GM12878 (cell line): ENCODE data around the gene CORO1A. TPM values are rescaled to one million over a fixed set of nuclear protein-coding genes. Genes with fewer than 3 reads are reported as not detected.
A peak's percentile ranks its signal among the peaks of the same experiment; 100 is the strongest.

Source experiments
- ATAC-seq: fragments of 200-7000 bp; cut with Tn5 transposase; 3 replicates; pipeline ENCODE4 v1.9.1; 2020; ENCODE audit warnings: mild to moderate bottlenecking, moderate library complexity
- BruUV-seq: library from RNA; stranded (reverse); fragments of 400-500 nt; replicated peaks from 2 replicates; lab custom pipeline; 2021; lab: Mats Ljungman, UMichigan
- CTCF ChIA-PET: fragments of 300-600 bp; sonication (Branson Sonifier 250); formaldehyde crosslinking; extraction: SDS; loops from one replicate; lab custom pipeline; 2021; ENCODE audit warnings: inconsistent platforms; lab: Yijun Ruan, JAX
- POLR2A ChIA-PET: fragments of 350-600 bp; formaldehyde crosslinking; extraction: SDS; loops from one replicate; lab custom pipeline; 2021; ENCODE audit warnings: inconsistent platforms; lab: Charles Lee
- RAD21 ChIA-PET: fragments of 300-600 bp; sonication (Branson Sonifier 250); formaldehyde crosslinking; loops from one replicate; lab custom pipeline; 2023; ENCODE audit warnings: antibody characterized with exemption; ENCODE audit not compliant: unreplicated experiment; lab: Charles Lee
- SMC1A ChIA-PET: fragments of 300-600 bp; sonication (Branson Sonifier 250); formaldehyde crosslinking; loops from one replicate; lab custom pipeline; 2023; ENCODE audit not compliant: unreplicated experiment, uncharacterized antibody; lab: Charles Lee
- DNase-seq: peaks from one replicate; pipeline ENCODE4 v3.0.0-alpha.2; 2011; ENCODE audit warnings: low read depth, low spot score
- FAIRE-seq: peaks from 3 replicates; lab custom pipeline; 2011; peaks lifted over from hg19 to GRCh38; lab: Jason Lieb, UNC
- H2AFZ ChIP-seq: 2 replicates; pipeline ENCODE4 v1.6.0; 2011; ENCODE audit warnings: low read depth, low read length, control low read depth; ENCODE audit not compliant: control insufficient read depth
- H3K27ac ChIP-seq: 2 replicates; pipeline ENCODE4 v1.5.1; 2011; ENCODE audit warnings: control low read depth; ENCODE audit not compliant: control insufficient read depth, insufficient read depth
- H3K27me3 ChIP-seq, 2 experiments: replicated peaks in 1 of 2; 2 replicates each; pipeline versions ENCODE4 v1.6.0 to v1.6.1; 2011; ENCODE audit warnings: low read length in 1 of 2; ENCODE audit not compliant: control insufficient read depth in 2 of 2, insufficient read depth in 2 of 2
- H3K36me3 ChIP-seq, 2 experiments: 2 replicates each; pipeline ENCODE4 v1.5.1; 2011; ENCODE audit warnings: low read length in 1 of 2; ENCODE audit not compliant: control insufficient read depth in 2 of 2, insufficient read depth in 2 of 2
- H3K4me1 ChIP-seq: 2 replicates; pipeline ENCODE4 v1.6.1; 2011; ENCODE audit warnings: mild to moderate bottlenecking, low read length, moderate library complexity, mixed read lengths; ENCODE audit not compliant: control insufficient read depth, insufficient read depth
- H3K4me2 ChIP-seq: 2 replicates; pipeline ENCODE4 v1.6.0; 2011; ENCODE audit warnings: control low read depth; ENCODE audit not compliant: control insufficient read depth, insufficient read depth
- H3K4me3 ChIP-seq: fragments of 200-600 bp; sonication (generic); 2 replicates; pipeline ENCODE4 v1.5.1; 2016
- H3K79me2 ChIP-seq: 2 replicates; pipeline ENCODE4 v1.6.0; 2011; ENCODE audit warnings: low read length; ENCODE audit not compliant: control insufficient read depth, insufficient read depth
- H3K9ac ChIP-seq: 2 replicates; pipeline ENCODE4 v1.8.0; 2011; ENCODE audit warnings: low read length, control low read depth, mixed read lengths; ENCODE audit not compliant: control insufficient read depth, insufficient read depth
- H3K9me3 ChIP-seq: replicated peaks from 3 replicates; pipeline ENCODE4 v1.5.1; 2011; ENCODE audit warnings: mild to moderate bottlenecking, low read length; ENCODE audit not compliant: control insufficient read depth, insufficient read depth
- H4K20me1 ChIP-seq: 2 replicates; pipeline ENCODE4 v1.6.0; 2011; ENCODE audit not compliant: control insufficient read depth, insufficient read depth
- CBFB ChIP-seq: IDR thresholded peaks from 2 replicates; pipeline ENCODE4 v1.6.1; 2016; ENCODE audit warnings: antibody characterized with exemption, low read depth
- EED ChIP-seq: sonication (generic); IDR thresholded peaks from 2 replicates; pipeline ENCODE4 v1.6.1; 2016; ENCODE audit warnings: antibody characterized with exemption, low read depth
- JUND ChIP-seq: IDR thresholded peaks from 2 replicates; pipeline ENCODE4 v1.6.1; 2012; ENCODE audit warnings: low read depth, mild to moderate bottlenecking, low read length, improper control_type of control experiment, moderate library complexity
- MEF2B ChIP-seq: fragments of 450-650 bp; IDR thresholded peaks from 2 replicates; pipeline ENCODE4 v1.6.1; 2018; ENCODE audit warnings: mild to moderate bottlenecking, moderate library complexity; ENCODE audit not compliant: partially characterized antibody, poor library complexity, severe bottlenecking
- MYC ChIP-seq: IDR thresholded peaks from 2 replicates; pipeline ENCODE4 v1.6.1; 2011; ENCODE audit warnings: mild to moderate bottlenecking, low read length, moderate library complexity, inconsistent platforms; ENCODE audit not compliant: insufficient read depth, insufficient replicate concordance, insufficient read length, severe bottlenecking
- NFIC ChIP-seq: IDR thresholded peaks from 2 replicates; pipeline ENCODE4 v1.6.1; 2012; ENCODE audit warnings: low read depth, mild to moderate bottlenecking, inconsistent platforms, low read length, moderate library complexity
- NFXL1 ChIP-seq: fragments of 450-650 bp; IDR thresholded peaks from 2 replicates; pipeline ENCODE4 v1.6.1; 2017; ENCODE audit warnings: antibody characterized with exemption, mild to moderate bottlenecking, borderline replicate concordance
- NFYA ChIP-seq: IDR thresholded peaks from 2 replicates; pipeline ENCODE4 v1.6.1; 2011; ENCODE audit warnings: low read depth, mild to moderate bottlenecking, low read length, improper control_type of control experiment, borderline replicate concordance
- NFYB ChIP-seq: IDR thresholded peaks from 2 replicates; pipeline ENCODE4 v1.6.1; 2011; ENCODE audit warnings: low read depth, mild to moderate bottlenecking, low read length, improper control_type of control experiment, moderate library complexity; ENCODE audit not compliant: insufficient read depth
- RAD21 ChIP-seq: IDR thresholded peaks from 2 replicates; pipeline ENCODE4 v1.6.1; 2011; ENCODE audit warnings: mild to moderate bottlenecking, low read depth, low read length, moderate library complexity; ENCODE audit not compliant: insufficient read depth
- SMC3 ChIP-seq: IDR thresholded peaks from 2 replicates; pipeline ENCODE4 v1.6.1; 2011; ENCODE audit warnings: low read length, improper control_type of control experiment, borderline replicate concordance
- YY1 ChIP-seq: IDR thresholded peaks from 2 replicates; pipeline ENCODE4 v1.6.1; 2011; ENCODE audit warnings: low read depth, mild to moderate bottlenecking, low read length
- ZZZ3 ChIP-seq: IDR thresholded peaks from 2 replicates; pipeline ENCODE4 v1.6.1; 2011; ENCODE audit warnings: low read depth; ENCODE audit not compliant: control insufficient read depth, insufficient read length
- WGBS: methylation state at CpG from one replicate; pipeline ENCODE4 v1.1.6; 2016; ENCODE audit warnings: low lambda C conversion rate; ENCODE audit not compliant: insufficient replicate concordance, insufficient coverage; ENCODE audit errors: missing lambda C conversion rate; 5-methylcytosine and 5-hydroxymethylcytosine counted together
- in situ Hi-C: fragments of 300-500 bp; cut with MboI; formaldehyde crosslinking; loops from 9 replicates; pipeline ENCODE4 v1.14.3; 2018; ENCODE audit warnings: mixed read lengths
- intact Hi-C: fragments of 100-400 bp; cut with micrococcal nuclease; formaldehyde crosslinking; loops from one replicate; pipeline ENCODE4 v1.14.2; 2022; ENCODE audit not compliant: unreplicated experiment
- polyA plus RNA-seq, 11 experiments: library from polyadenylated mRNA; depleted of rRNA in 4 of 11; unstranded in 6 of 11; stranded (reverse) in 5 of 11; fragments of >200 nt; fragmentation: Nextera tagmentation in 4 of 11; fragmentation: Illumina TruSeq in 1 of 11; extraction: Ambion mirVana in 4 of 11; extraction: Trizol in 1 of 11; gene quantifications; 1 replicate in 1 of 11; 2 replicates in 10 of 11; pipeline versions ENCODE4 v1.2.1 to v1.2.3, GENCODE V29; 2011 to 2016; ENCODE audit warnings: inconsistent platforms in 2 of 11, missing spikeins in 2 of 11, low read depth in 1 of 11
- total RNA-seq, 4 experiments: library from RNA; depleted of rRNA in 3 of 4; stranded (reverse); fragments of >200 nt in 3 of 4; fragmentation: Illumina TruSeq in 1 of 4; extraction: Trizol in 1 of 4; gene quantifications; 2 replicates each; pipeline versions ENCODE4 v1.2.1 to v1.2.3, GENCODE V29; 2013 to 2021
- TF ChIP-seq, protein P1 (sequence below): fragments of 450-650 bp; IDR thresholded peaks from 2 replicates; pipeline ENCODE4 v1.6.1; 2016; ENCODE audit warnings: mild to moderate bottlenecking, moderate library complexity, borderline replicate concordance
- TF ChIP-seq, protein P2 (sequence below): fragments of 450-650 bp; IDR thresholded peaks from 2 replicates; pipeline ENCODE4 v1.6.1; 2017; ENCODE audit warnings: antibody characterized with exemption, mild to moderate bottlenecking, moderate library complexity

Gene CORO1A
- total and polyA plus RNA-seq, 10 of the 15 experiments (the other 5 are each of a cell fraction or from before 2014, with no cell fraction given): 16.3 to 1,464 (median 714) TPM

DNA sequence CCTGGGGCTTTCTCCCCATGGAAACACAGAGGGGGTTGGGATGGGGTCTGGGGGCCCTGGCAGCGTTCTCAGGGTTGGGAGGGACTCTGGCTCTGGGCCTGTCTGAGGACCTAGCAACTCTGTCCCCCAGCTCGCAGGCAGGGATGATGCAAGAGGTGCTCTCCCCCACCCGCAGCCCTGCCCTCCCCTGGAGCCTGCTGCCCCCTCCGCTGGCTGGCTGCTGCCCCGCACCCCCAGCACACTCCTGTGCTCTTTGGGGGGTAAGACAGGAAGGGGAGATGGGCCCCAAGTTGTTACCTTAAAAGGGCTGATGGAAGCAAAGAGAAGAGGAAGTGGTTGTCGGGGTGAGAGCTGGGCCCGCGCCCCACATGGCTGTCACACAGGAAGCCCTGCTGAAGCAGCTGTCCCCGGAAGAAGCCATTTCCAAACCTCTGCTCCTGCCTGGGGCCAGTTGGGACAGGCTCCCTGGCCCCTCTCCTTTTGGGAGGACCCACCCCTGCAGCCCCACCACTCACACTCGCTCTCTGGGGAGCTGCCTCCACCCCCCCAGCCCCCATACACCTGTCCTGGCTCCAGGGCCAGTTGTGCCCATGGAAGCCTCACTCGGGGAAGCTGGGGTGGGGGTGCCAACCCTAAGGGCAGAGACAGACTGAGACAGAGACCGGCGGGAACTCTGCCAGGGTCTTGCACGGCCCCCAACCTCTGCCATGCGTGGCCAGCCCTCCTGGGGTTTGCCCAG lies 2.5 kb downstream of the CORO1A start:
- H3K4me2 ChIP-seq: peak overlapping the region; percentile 100
- peaks cover 55% of the 10 kb centered on the region for H3K79me2 ChIP-seq
- ChIA-PET SMC1A (interaction anchor here (1.0 to 4.0 kb wide), 4 partner anchors 43 to 185 kb away, joined by 5 to 30 read pairs (median 6); partner anchors contain the start of gene TBX6), RAD21 (interaction anchor here (0.6 to 2.8 kb wide), 11 partner anchors 43 to 434 kb away, joined by 3 to 18 read pairs (median 3); partner anchors contain the start of genes ALDOA, DCTPP1 and TBX6), POLR2A (interaction anchor here (0.7 to 5.2 kb wide), 14 partner anchors 60 to 421 kb away, joined by 3 to 59 read pairs (median 4); partner anchors contain the start of genes ALDOA, CD2BP2, TBX6 and YPEL3), CTCF (interaction anchor here (1.0 to 4.9 kb wide), 8 partner anchors 43 to 473 kb away, joined by 3 to 45 read pairs (median 4); partner anchors contain the start of genes FBRS, GDPD3 and TBX6)
- no peaks in the 10 kb centered on the region for H3K9me3 ChIP-seq
- no TSS peak for BruUV-seq
- ATAC-seq (peak; percentile 65), FAIRE-seq (peak; percentile 89), DNase-seq (peak; percentile 79)
- H3K4me3 ChIP-seq: peak overlapping the region; percentile 96
- in situ Hi-C loops (loop anchor here (10.0 kb wide), 2 partner anchors 449 to 509 kb away; partner anchors contain the start of gene SRCAP), intact Hi-C loops (no loop called here)
- no peak overlapping the region for H2AFZ ChIP-seq
- peak overlapping the region; percentile 100 for H3K27ac ChIP-seq
- H3K9ac ChIP-seq: peak overlapping the region; percentile 99
- no peaks in the 10 kb centered on the region for H4K20me1 ChIP-seq
- 0% methylated on average over 13 of the region's 15 CpGs for WGBS
- H3K36me3 ChIP-seq: peaks cover 17 to 29% of the 10 kb centered on the region in 2 experiments
- no peaks in the 10 kb centered on the region for H3K27me3 ChIP-seq
- H3K4me1 ChIP-seq: peaks cover 28% of the 10 kb centered on the region
- TF ChIP-seq MYC (peak; percentile 62), SMC3 (no peak), YY1 (peak; percentile 89), MEF2B (no peak), NFXL1 (no peak), NFIC (no peak), CBFB (peak; percentile 68), ZZZ3 (no peak), NFYA (no peak), EED (peak; percentile 27; the same call in 1 of the 2 replicates), RAD21 (no peak), JUND (no peak), NFYB (peak; percentile 8; the same call in 1 of the 2 replicates)
- TF ChIP-seq, protein P1, sequence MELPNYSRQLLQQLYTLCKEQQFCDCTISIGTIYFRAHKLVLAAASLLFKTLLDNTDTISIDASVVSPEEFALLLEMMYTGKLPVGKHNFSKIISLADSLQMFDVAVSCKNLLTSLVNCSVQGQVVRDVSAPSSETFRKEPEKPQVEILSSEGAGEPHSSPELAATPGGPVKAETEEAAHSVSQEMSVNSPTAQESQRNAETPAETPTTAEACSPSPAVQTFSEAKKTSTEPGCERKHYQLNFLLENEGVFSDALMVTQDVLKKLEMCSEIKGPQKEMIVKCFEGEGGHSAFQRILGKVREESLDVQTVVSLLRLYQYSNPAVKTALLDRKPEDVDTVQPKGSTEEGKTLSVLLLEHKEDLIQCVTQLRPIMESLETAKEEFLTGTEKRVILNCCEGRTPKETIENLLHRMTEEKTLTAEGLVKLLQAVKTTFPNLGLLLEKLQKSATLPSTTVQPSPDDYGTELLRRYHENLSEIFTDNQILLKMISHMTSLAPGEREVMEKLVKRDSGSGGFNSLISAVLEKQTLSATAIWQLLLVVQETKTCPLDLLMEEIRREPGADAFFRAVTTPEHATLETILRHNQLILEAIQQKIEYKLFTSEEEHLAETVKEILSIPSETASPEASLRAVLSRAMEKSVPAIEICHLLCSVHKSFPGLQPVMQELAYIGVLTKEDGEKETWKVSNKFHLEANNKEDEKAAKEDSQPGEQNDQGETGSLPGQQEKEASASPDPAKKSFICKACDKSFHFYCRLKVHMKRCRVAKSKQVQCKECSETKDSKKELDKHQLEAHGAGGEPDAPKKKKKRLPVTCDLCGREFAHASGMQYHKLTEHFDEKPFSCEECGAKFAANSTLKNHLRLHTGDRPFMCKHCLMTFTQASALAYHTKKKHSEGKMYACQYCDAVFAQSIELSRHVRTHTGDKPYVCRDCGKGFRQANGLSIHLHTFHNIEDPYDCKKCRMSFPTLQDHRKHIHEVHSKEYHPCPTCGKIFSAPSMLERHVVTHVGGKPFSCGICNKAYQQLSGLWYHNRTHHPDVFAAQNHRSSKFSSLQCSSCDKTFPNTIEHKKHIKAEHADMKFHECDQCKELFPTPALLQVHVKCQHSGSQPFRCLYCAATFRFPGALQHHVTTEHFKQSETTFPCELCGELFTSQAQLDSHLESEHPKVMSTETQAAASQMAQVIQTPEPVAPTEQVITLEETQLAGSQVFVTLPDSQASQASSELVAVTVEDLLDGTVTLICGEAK: peak; percentile 74; the same call in 1 of the 2 replicates
- TF ChIP-seq, protein P2, sequence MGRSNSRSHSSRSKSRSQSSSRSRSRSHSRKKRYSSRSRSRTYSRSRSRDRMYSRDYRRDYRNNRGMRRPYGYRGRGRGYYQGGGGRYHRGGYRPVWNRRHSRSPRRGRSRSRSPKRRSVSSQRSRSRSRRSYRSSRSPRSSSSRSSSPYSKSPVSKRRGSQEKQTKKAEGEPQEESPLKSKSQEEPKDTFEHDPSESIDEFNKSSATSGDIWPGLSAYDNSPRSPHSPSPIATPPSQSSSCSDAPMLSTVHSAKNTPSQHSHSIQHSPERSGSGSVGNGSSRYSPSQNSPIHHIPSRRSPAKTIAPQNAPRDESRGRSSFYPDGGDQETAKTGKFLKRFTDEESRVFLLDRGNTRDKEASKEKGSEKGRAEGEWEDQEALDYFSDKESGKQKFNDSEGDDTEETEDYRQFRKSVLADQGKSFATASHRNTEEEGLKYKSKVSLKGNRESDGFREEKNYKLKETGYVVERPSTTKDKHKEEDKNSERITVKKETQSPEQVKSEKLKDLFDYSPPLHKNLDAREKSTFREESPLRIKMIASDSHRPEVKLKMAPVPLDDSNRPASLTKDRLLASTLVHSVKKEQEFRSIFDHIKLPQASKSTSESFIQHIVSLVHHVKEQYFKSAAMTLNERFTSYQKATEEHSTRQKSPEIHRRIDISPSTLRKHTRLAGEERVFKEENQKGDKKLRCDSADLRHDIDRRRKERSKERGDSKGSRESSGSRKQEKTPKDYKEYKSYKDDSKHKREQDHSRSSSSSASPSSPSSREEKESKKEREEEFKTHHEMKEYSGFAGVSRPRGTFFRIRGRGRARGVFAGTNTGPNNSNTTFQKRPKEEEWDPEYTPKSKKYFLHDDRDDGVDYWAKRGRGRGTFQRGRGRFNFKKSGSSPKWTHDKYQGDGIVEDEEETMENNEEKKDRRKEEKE: no peak
